RWPE1 (cell line): ENCODE measurements around the gene DCST2.
A peak's percentile ranks its signal among the peaks of the same experiment; 100 is the strongest.

ENCODE experiments used
- CTCF ChIA-PET: fragments of 350-600 bp; sonication (Branson Sonifier 250); formaldehyde crosslinking; extraction: SDS; loops from one replicate; lab custom pipeline; 2021; lab: Yijun Ruan, JAX
- POLR2A ChIA-PET: fragments of 400-600 bp; formaldehyde crosslinking; extraction: SDS; loops from one replicate; lab custom pipeline; 2020; ENCODE audit warnings: antibody characterized with exemption; ENCODE audit not compliant: low non-redundant PET; lab: Yijun Ruan, JAX
- DNase-seq: peaks from one replicate; pipeline ENCODE4 v3.0.0; 2012; ENCODE audit warnings: low spot score
- H3K27ac ChIP-seq: fragments of 450-650 bp; 2 replicates; pipeline ENCODE4 v1.5.1; 2017
- TF ChIP-seq, protein P1 (sequence below): fragments of 450-650 bp; conservative IDR thresholded peaks from 2 replicates; pipeline ENCODE4 v1.5.1; 2017; ENCODE audit warnings: low read depth, mild to moderate bottlenecking

Gene DCST2

DNA sequence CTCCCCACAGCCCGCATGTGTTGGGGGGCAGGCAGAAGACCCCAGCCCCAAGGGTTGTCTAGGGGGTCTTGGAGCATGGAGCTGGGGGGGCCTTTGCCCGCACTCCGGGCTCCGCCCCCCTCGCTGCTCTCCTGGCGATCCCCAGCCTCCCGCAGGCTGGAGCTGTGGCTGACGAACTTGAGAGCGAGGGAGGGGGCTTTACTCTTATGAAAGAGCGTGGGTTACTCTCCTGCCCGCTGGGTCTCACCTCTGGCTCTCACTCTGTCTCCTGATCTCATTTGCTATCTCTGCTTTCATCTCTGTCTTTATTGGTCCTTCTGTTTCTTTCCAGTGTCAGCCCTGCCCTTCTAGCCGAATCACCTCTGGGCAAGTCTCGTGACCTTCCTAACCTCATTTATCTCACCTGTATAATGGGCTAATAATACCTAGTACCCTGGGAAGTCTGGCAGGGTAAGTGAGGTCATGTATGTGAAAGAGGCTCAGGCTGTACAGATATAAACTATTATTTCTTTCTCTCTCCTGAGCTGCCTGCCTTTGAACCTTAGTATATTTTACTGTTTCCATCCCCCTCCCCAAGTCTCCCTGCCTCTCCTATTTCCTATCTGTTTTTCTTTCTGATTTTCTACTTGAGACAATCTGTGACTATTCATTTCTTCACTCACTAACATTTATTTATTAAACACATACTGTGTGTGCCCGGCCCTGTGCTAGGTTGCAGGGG lies 30.7 kb upstream of the DCST2 start:
- DNase-seq: no peak
- TF ChIP-seq, protein P1, sequence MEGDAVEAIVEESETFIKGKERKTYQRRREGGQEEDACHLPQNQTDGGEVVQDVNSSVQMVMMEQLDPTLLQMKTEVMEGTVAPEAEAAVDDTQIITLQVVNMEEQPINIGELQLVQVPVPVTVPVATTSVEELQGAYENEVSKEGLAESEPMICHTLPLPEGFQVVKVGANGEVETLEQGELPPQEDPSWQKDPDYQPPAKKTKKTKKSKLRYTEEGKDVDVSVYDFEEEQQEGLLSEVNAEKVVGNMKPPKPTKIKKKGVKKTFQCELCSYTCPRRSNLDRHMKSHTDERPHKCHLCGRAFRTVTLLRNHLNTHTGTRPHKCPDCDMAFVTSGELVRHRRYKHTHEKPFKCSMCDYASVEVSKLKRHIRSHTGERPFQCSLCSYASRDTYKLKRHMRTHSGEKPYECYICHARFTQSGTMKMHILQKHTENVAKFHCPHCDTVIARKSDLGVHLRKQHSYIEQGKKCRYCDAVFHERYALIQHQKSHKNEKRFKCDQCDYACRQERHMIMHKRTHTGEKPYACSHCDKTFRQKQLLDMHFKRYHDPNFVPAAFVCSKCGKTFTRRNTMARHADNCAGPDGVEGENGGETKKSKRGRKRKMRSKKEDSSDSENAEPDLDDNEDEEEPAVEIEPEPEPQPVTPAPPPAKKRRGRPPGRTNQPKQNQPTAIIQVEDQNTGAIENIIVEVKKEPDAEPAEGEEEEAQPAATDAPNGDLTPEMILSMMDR: no peak
- ChIA-PET POLR2A (no interaction called here), CTCF (interaction anchor here (0.5 to 2.0 kb wide), 5 partner anchors 12 to 100 kb away, joined by 3 to 5 read pairs (median 3); partner anchors contain the start of gene ADAM15)
- H3K27ac ChIP-seq: peak overlapping the region; percentile 92

DNA sequence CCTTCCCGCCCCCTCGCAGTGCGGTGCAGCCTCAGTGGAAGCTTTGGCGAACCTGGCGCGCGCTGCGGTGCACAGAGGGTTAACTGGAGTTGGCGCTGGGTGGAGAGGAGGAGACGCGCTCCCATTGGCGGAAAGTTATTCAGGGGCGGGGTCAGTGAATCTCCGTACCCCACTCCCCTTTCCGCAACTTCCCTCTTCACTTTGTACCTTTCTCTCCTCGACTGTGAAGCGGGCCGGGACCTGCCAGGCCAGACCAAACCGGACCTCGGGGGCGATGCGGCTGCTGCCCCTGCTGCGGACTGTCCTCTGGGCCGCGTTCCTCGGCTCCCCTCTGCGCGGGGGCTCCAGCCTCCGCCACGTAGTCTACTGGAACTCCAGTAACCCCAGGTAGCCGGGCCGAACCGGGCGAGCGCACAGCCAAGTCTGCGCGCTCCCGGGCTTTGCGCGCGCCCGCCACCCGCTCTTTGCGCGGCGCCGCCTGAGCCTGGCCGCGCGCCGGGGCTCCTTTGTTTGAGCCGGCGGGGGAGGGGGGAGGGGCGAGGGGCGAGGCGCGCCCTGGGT lies 30.0 kb upstream of the DCST2 start, which contains the start of gene EFNA4:
Gene EFNA4 (plus strand): TSS at position 191 of the 561 bp plus-strand sequence. CDS start 84 bp downstream, at position 275.
- DNase-seq: peak; percentile 92
- TF ChIP-seq, protein P1: no peak
- H3K27ac ChIP-seq: peak within 1 kb of the TSS; percentile 92
- CTCF ChIA-PET: interaction anchor here (0.6 to 2.0 kb wide), 6 partner anchors 17 to 59 kb away, joined by 3 to 5 read pairs (median 4); no protein-coding TSS in a partner anchor
- POLR2A ChIA-PET: no interaction called here

DNA sequence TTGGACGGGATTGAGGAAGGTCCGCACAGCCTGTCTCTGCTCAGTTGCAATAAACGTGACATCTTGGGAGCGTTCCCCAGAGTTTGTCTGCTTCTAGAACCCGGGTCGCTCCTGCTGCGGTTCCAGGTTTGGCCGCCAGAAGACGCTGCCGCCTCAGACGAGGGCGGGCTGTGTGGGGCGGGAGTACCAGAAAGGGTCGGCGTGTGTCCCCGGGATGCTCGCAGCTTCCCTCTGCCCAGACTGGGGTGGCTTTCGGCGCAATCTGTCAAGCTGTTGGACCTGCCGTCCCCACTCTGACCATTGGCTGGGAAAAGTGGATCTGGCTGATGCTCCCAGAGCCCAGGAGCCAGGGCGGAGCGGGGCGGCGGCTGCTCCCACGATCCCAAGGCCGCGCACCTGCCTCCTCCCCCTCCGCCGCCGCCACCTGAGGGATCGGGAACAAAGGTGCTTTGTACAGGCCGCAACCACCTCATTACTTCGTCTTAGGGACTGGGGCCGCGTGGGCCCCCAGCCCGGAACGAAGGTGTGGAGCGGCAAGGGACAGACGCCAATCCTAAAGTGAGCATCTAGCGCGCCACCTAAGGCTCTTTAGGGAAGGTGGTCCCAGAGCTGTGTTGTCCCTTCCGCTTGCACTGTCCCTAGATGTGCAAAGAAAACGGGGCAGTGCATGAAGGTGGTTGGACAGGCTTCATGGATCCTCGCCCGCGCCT lies 29.3 kb upstream of the DCST2 start:
- ChIA-PET POLR2A (no interaction called here), CTCF (interaction anchor here (0.6 to 1.0 kb wide), 6 partner anchors 17 to 103 kb away, joined by 3 to 5 read pairs (median 3); no protein-coding TSS in a partner anchor)
- TF ChIP-seq, protein P1: peak; percentile 82
- peak overlapping the region; percentile 92 for H3K27ac ChIP-seq
- no peak for DNase-seq

DNA sequence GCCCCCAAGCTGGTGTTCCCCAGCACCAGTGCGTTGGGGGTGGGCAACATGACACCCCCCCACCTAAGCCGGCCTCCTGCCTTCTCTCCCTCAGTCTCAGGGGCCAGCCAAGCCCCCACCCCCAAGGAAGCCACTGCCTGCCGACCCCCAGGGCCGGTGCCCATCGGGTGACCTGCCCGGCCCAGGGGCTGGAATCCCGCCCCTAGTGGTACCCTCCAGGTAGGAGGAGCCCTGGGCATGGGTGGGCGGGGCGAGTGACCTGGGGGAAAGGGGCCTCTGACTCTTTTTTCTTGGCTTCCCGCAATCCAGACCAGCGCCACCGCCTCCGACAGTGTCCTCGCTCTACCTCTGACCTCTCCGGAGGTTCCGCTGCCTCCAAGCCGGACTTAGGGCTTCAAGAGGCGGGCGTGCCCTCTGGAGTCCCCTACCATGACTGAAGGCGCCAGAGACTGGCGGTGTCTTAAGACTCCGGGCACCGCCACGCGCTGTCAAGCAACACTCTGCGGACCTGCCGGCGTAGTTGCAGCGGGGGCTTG lies 28.6 kb upstream of the DCST2 start:
- CTCF ChIA-PET: interaction anchor here (0.5 to 3.0 kb wide), 25 partner anchors 11 to 1034 kb away, joined by 3 to 27 read pairs (median 4); partner anchors contain the start of genes ADAM15, EFNA3, FLAD1 and SHC1
- POLR2A ChIA-PET: no interaction called here
- TF ChIP-seq, protein P1: no peak
- no peak for DNase-seq
- H3K27ac ChIP-seq: peak overlapping the region; percentile 92

DNA sequence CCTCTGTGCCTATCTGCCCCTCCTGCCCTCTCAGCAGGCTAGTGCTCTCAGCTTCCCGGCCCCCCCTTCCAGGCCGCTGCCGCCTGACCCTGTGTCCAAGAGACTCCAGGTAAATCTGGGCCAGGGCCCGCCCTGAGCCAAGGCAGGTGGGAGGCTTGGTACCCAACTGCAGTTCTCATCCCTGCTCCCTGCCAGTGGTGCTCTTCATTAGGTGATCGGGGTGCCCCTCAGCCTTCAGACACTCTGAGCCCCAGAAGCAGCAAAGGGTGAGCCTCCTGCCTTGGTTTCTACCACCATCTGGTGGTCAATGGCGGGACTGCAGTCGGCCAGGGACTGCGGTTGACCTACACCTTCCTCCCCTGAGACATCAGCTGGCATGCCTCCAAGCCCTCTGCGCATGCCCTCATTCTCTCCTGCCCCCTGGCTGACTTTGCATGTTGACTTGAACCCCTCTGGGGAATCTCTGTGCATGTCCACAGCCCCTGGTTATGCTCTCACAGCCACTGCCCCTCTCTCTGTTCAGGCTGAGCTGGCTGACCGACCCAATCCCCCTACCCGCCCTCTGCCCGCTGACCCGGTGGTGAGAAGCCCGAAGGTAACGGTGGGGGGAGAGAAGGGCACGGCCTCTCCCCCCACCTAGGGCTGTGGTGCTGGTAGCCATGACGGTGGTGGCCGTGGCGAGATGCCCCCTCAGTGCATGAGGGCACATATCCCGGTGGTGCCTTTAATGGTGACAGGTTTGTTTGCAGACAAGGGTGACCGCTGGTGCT lies 28.0 kb upstream of the DCST2 start:
- CTCF ChIA-PET: interaction anchor here (0.5 to 3.0 kb wide), 31 partner anchors 10 to 1035 kb away, joined by 3 to 27 read pairs (median 4); partner anchors contain the start of genes ADAM15, EFNA3, FLAD1 and SHC1
- POLR2A ChIA-PET: interaction anchor here (0.5 kb wide), 1 partner anchor 10 kb away, joined by 4 read pairs; no protein-coding TSS in a partner anchor
- TF ChIP-seq, protein P1: peak; percentile 98
- peak; percentile 83 for DNase-seq
- peak overlapping the region; percentile 92 for H3K27ac ChIP-seq
